SH-SY5Y (cell line): Measurements from ENCODE around the gene C1orf232.

ENCODE experiments used
- GATA2 ChIP-seq: IDR thresholded peaks from 2 replicates; pipeline ENCODE4 v1.6.1; 2011; ENCODE audit warnings: mild to moderate bottlenecking, low read depth, low read length
- GATA3 ChIP-seq: IDR thresholded peaks from 2 replicates; pipeline ENCODE4 v1.6.1; 2011; ENCODE audit warnings: low read depth, mild to moderate bottlenecking, low read length, moderate library complexity

DNA sequence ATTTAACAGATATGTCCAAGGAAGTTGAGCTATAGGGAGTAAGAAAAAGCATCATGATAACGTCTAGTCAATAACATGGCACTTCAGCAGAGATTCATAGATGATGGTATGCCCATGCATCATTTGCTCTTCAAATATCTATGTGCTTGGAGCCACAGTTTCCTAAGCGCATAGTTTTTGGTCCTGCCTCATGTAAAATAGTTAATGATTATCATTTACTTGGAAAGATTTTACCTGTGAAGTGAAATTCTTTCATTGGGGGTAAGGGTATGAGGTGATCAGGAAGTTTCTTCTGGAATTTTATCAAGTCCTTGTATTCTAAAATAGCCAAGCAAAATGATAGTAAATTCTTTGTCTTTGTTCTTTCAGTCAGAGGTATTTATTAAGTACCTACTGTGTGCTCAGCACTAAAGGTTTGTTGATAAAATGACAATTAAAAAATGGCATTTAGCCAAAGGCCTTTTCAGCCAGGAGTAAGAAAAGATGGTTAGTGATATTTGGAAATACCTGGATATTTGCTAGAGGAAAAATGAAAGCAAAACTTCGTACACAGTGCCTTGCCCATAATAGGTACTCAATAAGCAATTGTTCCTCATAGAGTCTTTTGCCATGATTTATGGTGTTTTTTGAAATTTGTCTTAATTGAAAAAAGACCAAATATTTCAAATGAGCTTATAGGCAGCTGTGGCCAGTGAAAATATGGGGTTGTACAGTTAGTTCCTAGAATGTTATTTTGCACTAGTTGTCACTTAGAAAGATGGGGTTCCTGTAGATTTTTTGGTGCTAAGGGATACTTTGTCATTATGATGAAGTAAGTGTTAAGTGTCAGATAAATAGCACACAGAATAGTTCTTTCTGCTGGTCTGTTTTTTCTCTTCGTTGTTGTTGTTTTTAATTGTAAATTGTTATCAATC, 44.1 kb downstream of the C1orf232 start:
- TF ChIP-seq GATA2 (no peak), GATA3 (no peak)
